K562 (cell line): ENCODE measurements around the gene PIK3R1. TPM values are rescaled to one million over a fixed set of nuclear protein-coding genes. Genes with fewer than 3 reads are reported as not detected.

ENCODE experiments used
- CBX3 ChIP-seq, 2 experiments: IDR thresholded peaks; 1 replicate in 1 of 2; 2 replicates in 1 of 2; pipeline ENCODE4 v1.6.1; 2012; ENCODE audit warnings: inconsistent platforms in 2 of 2, low read length in 2 of 2, borderline replicate concordance in 1 of 2, control low read depth in 1 of 2
- DPF2 ChIP-seq: fragments of 450-650 bp; IDR thresholded peaks from 2 replicates; pipeline ENCODE4 v1.6.1; 2016
- EGR1 ChIP-seq: fragments of 450-650 bp; conservative IDR thresholded peaks from 2 replicates; pipeline ENCODE4 v1.6.1; 2017; ENCODE audit warnings: mild to moderate bottlenecking
- EHMT2 ChIP-seq: fragments of 450-650 bp; IDR thresholded peaks from 2 replicates; pipeline ENCODE4 v1.6.1; 2018; ENCODE audit warnings: antibody characterized with exemption
- NR2C1 ChIP-seq, 2 experiments: fragments of 450-650 bp; IDR thresholded peaks; 2 replicates each; pipeline ENCODE4 v1.6.1; 2017; ENCODE audit warnings: mild to moderate bottlenecking in 2 of 2, antibody characterized with exemption in 1 of 2, inconsistent platforms in 1 of 2, missing compliant biosample characterization in 1 of 2, missing genetic modification characterization in 1 of 2
- NR2C2 ChIP-seq, 2 experiments: fragments of 200-800 bp in 1 of 2; sonication (Bioruptor generic) in 1 of 2; sonication (generic) in 1 of 2; formaldehyde crosslinking in 1 of 2; IDR thresholded peaks; 2 replicates each; pipeline versions ENCODE4 v1.6.1 to v1.8.0; 2016 to 2022; ENCODE audit warnings: mild to moderate bottlenecking in 1 of 2, missing compliant biosample characterization in 1 of 2, missing genetic modification characterization in 1 of 2, missing genetic modification reagents in 1 of 2
- REST ChIP-seq, 2 experiments: fragments of 450-650 bp; formaldehyde crosslinking in 1 of 2; IDR thresholded peaks; 2 replicates each; pipeline versions ENCODE4 v1.4.0 to v1.6.1; 2014 to 2020; ENCODE audit warnings: mild to moderate bottlenecking in 2 of 2, borderline replicate concordance in 1 of 2, low read depth in 1 of 2
- SMARCA4 ChIP-seq: fragments of 450-650 bp; IDR thresholded peaks from 2 replicates; pipeline ENCODE4 v1.6.1; 2016
- SMARCE1 ChIP-seq: fragments of 450-650 bp; IDR thresholded peaks from 2 replicates; pipeline ENCODE4 v1.7.1; 2016; ENCODE audit warnings: mild to moderate bottlenecking
- TCF7 ChIP-seq: sonication (generic); IDR thresholded peaks from 2 replicates; pipeline ENCODE4 v1.6.1; 2016; ENCODE audit warnings: antibody characterized with exemption, borderline replicate concordance
- TEAD4 ChIP-seq, 2 experiments: sonication (generic) in 1 of 2; formaldehyde crosslinking in 1 of 2; IDR thresholded peaks; 2 replicates each; pipeline versions ENCODE4 v1.6.1 to v1.8.0; 2012 to 2022; ENCODE audit warnings: borderline replicate concordance in 1 of 2, inconsistent platforms in 1 of 2, low read length in 1 of 2, mild to moderate bottlenecking in 1 of 2, missing genetic modification reagents in 1 of 2
- TFE3 ChIP-seq: fragments of 450-650 bp; formaldehyde crosslinking; IDR thresholded peaks from 2 replicates; pipeline ENCODE4 v1.4.0; 2020; ENCODE audit warnings: mild to moderate bottlenecking, mixed read lengths
- ZNF766 ChIP-seq: fragments of 200-800 bp; sonication (Bioruptor generic); conservative IDR thresholded peaks from 2 replicates; pipeline ENCODE4 v1.6.1; 2016; ENCODE audit warnings: missing genetic modification characterization, missing compliant biosample characterization
- polyA plus RNA-seq, 8 experiments: library from polyadenylated mRNA; depleted of rRNA in 4 of 8; stranded (reverse) in 5 of 8; unstranded in 3 of 8; fragments of >200 nt; fragmentation: Nextera tagmentation in 2 of 8; fragmentation: Illumina TruSeq in 1 of 8; extraction: Ambion mirVana in 2 of 8; extraction: Trizol in 1 of 8; gene quantifications; 2 replicates each; pipeline versions ENCODE4 v1.2.1 to v1.2.3, GENCODE V29; 2011 to 2014; ENCODE audit warnings: inconsistent platforms in 1 of 8, missing spikeins in 1 of 8
- total RNA-seq, 7 experiments: library from RNA; depleted of rRNA in 6 of 7; stranded (reverse); fragments of >200 nt in 6 of 7; fragmentation: Illumina TruSeq in 2 of 7; extraction: Trizol in 2 of 7; gene quantifications; 2 replicates each; pipeline versions ENCODE4 v1.2.1 to v1.2.3, GENCODE V29; 2011 to 2021; ENCODE audit warnings: low replicate concordance in 1 of 7

The PIK3R1 gene
- total and polyA plus RNA-seq, 9 of the 15 experiments (the other 6 are each of a cell fraction or from before 2014, with no cell fraction given): 1.1 to 9.7 (median 4.8) TPM

GRCh38 chr5:68333649-68334552 lies 118.3 kb downstream of the PIK3R1 start (continued):
- TF ChIP-seq REST (IDR thresholded peaks at IDR 0.05; ENCODE audit: borderline replicate concordance) (peak; percentile 32; the same call in 1 of the 2 replicates), REST (CRISPR knock-in tag; IDR thresholded peaks at IDR 0.05; ENCODE audit: low read depth) (no peak), NR2C1 (IDR thresholded peaks at IDR 0.05) (0 out of 2 replicates have a peak, but pooled peaks have one; percentile 39), NR2C1 (tag; IDR thresholded peaks at IDR 0.05) (peak; percentile 31; the same call in 1 of the 2 replicates), EGR1 (peak; percentile 35; the same call in 1 of the 2 replicates), TCF7 (peak; percentile 83; the same call in 1 of the 2 replicates), TFE3 (CRISPR knock-in tag) (no peak), DPF2 (peak; percentile 53; the same call in 1 of the 2 replicates), CBX3 (IDR thresholded peaks at IDR 0.05; ENCODE audit: borderline replicate concordance in 1 of 2, low read length in 2 of 2) (0 out of 3 replicates have a peak, but pooled peaks of 1 of the 2 experiments have one; percentile 21), SMARCA4 (0 out of 2 replicates have a peak, but pooled peaks have one; percentile 31), ZNF766 (CRISPR knock-in tag) (0 out of 2 replicates have a peak, but pooled peaks have one; percentile 34), SMARCE1 (0 out of 2 replicates have a peak, but pooled peaks have one; percentile 38), EHMT2 (0 out of 2 replicates have a peak, but pooled peaks have one; percentile 27), NR2C2 (CRISPR knock-in tag; IDR thresholded peaks at IDR 0.05) (no peak), NR2C2 (tag; IDR thresholded peaks at IDR 0.05) (peak; percentile 78), TEAD4 (IDR thresholded peaks at IDR 0.05; ENCODE audit: low read length) (peak; percentile 25; the same call in 1 of the 2 replicates), TEAD4 (CRISPR knock-in tag; IDR thresholded peaks at IDR 0.05; ENCODE audit: borderline replicate concordance) (no peak)
